ENCODE measurements around the gene AFAP1L1. TPM values are rescaled to one million over a fixed set of nuclear protein-coding genes. Genes with fewer than 3 reads are reported as not detected.

The AFAP1L1 gene
- total and polyA plus RNA-seq, 9 of the 15 experiments (the other 6 are each of a cell fraction or from before 2014, with no cell fraction given), result 0.01 to 0.12 (median 0.03) TPM; not detected in 4

DNA sequence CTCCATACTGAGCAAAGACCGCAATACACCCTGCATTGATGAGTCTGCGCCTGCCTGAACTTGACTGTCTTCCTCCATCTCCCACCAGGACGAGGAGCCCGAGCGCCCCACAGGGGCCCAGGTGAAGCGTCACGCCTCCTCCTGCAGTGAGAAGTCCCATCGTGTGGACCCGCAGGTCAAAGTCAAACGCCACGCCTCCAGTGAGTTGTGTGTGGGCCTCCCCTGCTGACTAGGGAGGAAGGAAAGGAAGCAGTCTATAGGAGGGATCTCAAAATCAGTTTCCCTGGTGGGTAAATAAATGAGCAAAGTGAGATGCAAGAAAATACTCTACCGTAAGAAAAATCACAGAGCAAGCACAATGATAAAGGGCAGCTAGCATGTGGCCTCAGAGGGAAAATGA lies 50.9 kb downstream of the AFAP1L1 start:
- DNase-seq (ENCODE audit: extremely low read depth in 1 of 4, low spot score in 3 of 4) (no peak), ATAC-seq (no peak), FAIRE-seq (peak; percentile 59)
- H3K9me1 ChIP-seq (ENCODE audit: control insufficient read depth, insufficient read depth, low read length), result no peaks in the 10 kb centered on the region
- BruUV-seq (replicated peaks), result no TSS peak
- H3K9me3 ChIP-seq (replicated peaks; ENCODE audit: control insufficient read depth, insufficient read depth, low read depth, low read length), result no peaks in the 10 kb centered on the region
- H2AFZ ChIP-seq (ENCODE audit: low read depth, low read length), result no peak overlapping the region
- intact Hi-C loops (cut with micrococcal nuclease) (no loop called here), in situ Hi-C loops (cut with MboI) (loop anchor here (5.0 kb wide), 1 partner anchor 50 kb away; no protein-coding TSS in a partner anchor)
- POLR2A ChIA-PET, result interaction anchor here (2.0 kb wide), 1 partner anchor 10 kb away, joined by 7 read pairs; no protein-coding TSS in a partner anchor
- no peaks in the 10 kb centered on the region for H3K27me3 ChIP-seq (ENCODE audit: control insufficient read depth in 2 of 2, insufficient read depth in 2 of 2, low read length in 2 of 2)
- H3K27ac ChIP-seq (ENCODE audit: extremely low read depth, low read depth, low read length), result no peak overlapping the region
- WGBS (ENCODE audit: insufficient coverage, low coverage, missing lambda C conversion rate), result 64% methylated on average over 12 of the region's 12 CpGs
- no peak overlapping the region for H3K4me2 ChIP-seq (ENCODE audit: insufficient read depth, low read length)
- peak overlapping the region in 1 of 2 experiments; percentile 53; a peak in 1 of 4 replicates for H3K9ac ChIP-seq (ENCODE audit: insufficient read depth in 1 of 2, low read depth in 2 of 2, low read length in 2 of 2)
- CTCF ChIA-PET (ENCODE audit: low intra/inter-chr PET ratio), result interaction anchor here (0.6 kb wide), 2 partner anchors 146 to 639 kb away, joined by 3 to 5 read pairs; no protein-coding TSS in a partner anchor
- H3K4me1 ChIP-seq (replicated peaks in 1 of 2; ENCODE audit: control insufficient read depth in 2 of 2, insufficient read depth in 2 of 2, low read length in 2 of 2), result peaks cover 21 to 27% of the 10 kb centered on the region in 2 experiments
- H3K36me3 ChIP-seq (ENCODE audit: control insufficient read depth, insufficient read depth, low read length), result no peaks in the 10 kb centered on the region
- no peaks in the 10 kb centered on the region for H4K20me1 ChIP-seq (replicated peaks; ENCODE audit: control insufficient read depth, insufficient read depth, low read length)
- no peak overlapping the region for H3K4me3 ChIP-seq
- H3K79me2 ChIP-seq (ENCODE audit: control insufficient read depth, insufficient read depth, low read length), result no peaks in the 10 kb centered on the region
- TF ChIP-seq ZC3H11A (IDR thresholded peaks at IDR 0.05; ENCODE audit: low read depth, low read length), result no peak
- no peak for TF ChIP-seq FOXP1 (CRISPR knock-in tag; IDR thresholded peaks at IDR 0.05)
- TF ChIP-seq, protein P1, sequence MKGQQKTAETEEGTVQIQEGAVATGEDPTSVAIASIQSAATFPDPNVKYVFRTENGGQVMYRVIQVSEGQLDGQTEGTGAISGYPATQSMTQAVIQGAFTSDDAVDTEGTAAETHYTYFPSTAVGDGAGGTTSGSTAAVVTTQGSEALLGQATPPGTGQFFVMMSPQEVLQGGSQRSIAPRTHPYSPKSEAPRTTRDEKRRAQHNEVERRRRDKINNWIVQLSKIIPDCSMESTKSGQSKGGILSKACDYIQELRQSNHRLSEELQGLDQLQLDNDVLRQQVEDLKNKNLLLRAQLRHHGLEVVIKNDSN (CRISPR knock-in tag; IDR thresholded peaks at IDR 0.05), result no peak

DNA sequence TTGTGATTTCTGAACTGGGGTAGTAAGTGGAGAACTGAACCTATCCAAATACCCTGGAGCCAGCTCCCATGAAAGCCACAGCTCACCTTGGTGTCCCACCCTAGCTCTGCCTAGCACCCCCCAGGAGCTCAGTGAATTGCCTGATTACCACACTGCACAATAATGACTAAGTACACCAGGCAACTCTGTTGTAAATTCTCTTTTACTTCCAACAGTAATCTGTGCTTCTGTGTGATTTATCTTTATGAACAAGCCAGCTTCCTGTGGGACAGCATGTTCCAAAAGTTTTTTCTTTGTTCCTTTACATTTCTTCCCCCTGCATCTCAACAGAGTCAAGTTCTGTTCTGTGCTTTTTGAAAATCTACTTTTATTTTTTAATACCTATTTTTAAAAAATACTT lies 51.6 kb downstream of the AFAP1L1 start:
- no peak for DNase-seq (ENCODE audit: extremely low read depth in 1 of 4, low spot score in 3 of 4)
- Histone ChIP-seq H2AFZ (ENCODE audit: low read depth, low read length) (no peak overlapping the region), H3K36me3 (ENCODE audit: control insufficient read depth, insufficient read depth, low read length) (no peaks in the 10 kb centered on the region), H3K27me3 (ENCODE audit: control insufficient read depth in 2 of 2, insufficient read depth in 2 of 2, low read length in 2 of 2) (no peaks in the 10 kb centered on the region), H3K4me3 (no peak overlapping the region), H3K9me1 (ENCODE audit: control insufficient read depth, insufficient read depth, low read length) (no peaks in the 10 kb centered on the region), H4K20me1 (replicated peaks; ENCODE audit: control insufficient read depth, insufficient read depth, low read length) (no peaks in the 10 kb centered on the region), H3K4me2 (ENCODE audit: insufficient read depth, low read length) (no peak overlapping the region), H3K9ac (ENCODE audit: insufficient read depth in 1 of 2, low read depth in 2 of 2, low read length in 2 of 2) (no peak overlapping the region), H3K27ac (ENCODE audit: extremely low read depth, low read depth, low read length) (no peak overlapping the region), H3K9me3 (replicated peaks; ENCODE audit: control insufficient read depth, insufficient read depth, low read depth, low read length) (no peaks in the 10 kb centered on the region), H3K4me1 (replicated peaks in 1 of 2; ENCODE audit: control insufficient read depth in 2 of 2, insufficient read depth in 2 of 2, low read length in 2 of 2) (peaks cover 17 to 25% of the 10 kb centered on the region in 2 experiments), H3K79me2 (ENCODE audit: control insufficient read depth, insufficient read depth, low read length) (no peaks in the 10 kb centered on the region)
- BruUV-seq (replicated peaks), result no TSS peak
- no peak for TF ChIP-seq RFX5 (IDR thresholded peaks at IDR 0.05; ENCODE audit: low read depth, low read length)
- CTCF ChIA-PET (ENCODE audit: low intra/inter-chr PET ratio), result no interaction called here
- POLR2A ChIA-PET, result interaction anchor here (0.6 to 2.0 kb wide), 3 partner anchors 9 to 23 kb away, joined by 3 to 7 read pairs (median 6); partner anchors contain the start of gene GRPEL2
- in situ Hi-C loops (cut with MboI) (loop anchor here (5.0 kb wide), 1 partner anchor 49 kb away; no protein-coding TSS in a partner anchor), intact Hi-C loops (cut with micrococcal nuclease) (no loop called here)
- FAIRE-seq, result no peak
- ATAC-seq, result no peak

All from K562 (cell line).